HG02840 (cell line): ENCODE measurements around the gene ROGDI.
"Not testable (repeated sequence)": the region's sequence is repeated elsewhere in the genome, so short reads cannot be mapped to it uniquely, and the experiment has no call there.

Source experiments
- ATAC-seq: cut with Tn5 transposase; IDR thresholded peaks from one replicate; pipeline ENCODE4 v1.9.1; 2021; ENCODE audit warnings: mild to moderate bottlenecking, moderate library complexity, moderate number of reproducible peaks; ENCODE audit not compliant: unreplicated experiment, low FRiP score

ROGDI gene

DNA sequence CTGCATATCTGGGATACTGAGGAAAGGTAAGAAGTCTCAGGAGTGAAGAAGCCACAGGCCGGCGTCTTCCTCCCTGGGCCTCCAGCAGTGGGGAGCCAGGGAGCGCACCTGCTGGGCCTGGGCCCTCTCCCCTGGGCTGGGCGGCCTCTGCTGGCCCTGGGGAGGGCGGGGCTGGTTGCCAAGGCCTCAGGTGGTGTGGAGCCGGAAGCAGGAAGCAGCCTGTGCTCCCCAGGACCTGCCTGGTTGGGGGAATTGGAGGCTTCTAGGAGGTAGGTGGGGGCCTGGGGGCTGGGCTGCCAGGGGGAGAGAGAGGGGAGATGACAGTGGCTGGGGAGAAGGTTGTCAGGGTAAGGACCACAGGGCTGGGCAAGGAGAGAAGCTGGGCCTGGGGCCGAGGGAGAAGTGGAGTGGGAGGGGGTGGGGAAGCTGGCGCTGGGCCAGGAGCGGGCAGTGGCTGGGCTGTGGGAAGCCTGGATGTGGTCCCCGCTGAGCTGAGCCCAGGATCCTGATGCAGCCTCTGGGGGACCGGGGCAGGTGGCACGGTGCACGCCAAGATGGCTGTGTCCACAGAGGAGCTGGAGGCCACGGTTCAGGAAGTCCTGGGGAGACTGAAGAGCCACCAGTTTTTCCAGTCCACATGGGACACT is 7.1 kb downstream of the ROGDI start, which contains the start of gene SMIM22:
Gene SMIM22, plus strand, starts transcription at position 189 of the 647 bp plus-strand sequence. Its CDS starts 366 bp downstream, at position 555.
- no peak for ATAC-seq

DNA sequence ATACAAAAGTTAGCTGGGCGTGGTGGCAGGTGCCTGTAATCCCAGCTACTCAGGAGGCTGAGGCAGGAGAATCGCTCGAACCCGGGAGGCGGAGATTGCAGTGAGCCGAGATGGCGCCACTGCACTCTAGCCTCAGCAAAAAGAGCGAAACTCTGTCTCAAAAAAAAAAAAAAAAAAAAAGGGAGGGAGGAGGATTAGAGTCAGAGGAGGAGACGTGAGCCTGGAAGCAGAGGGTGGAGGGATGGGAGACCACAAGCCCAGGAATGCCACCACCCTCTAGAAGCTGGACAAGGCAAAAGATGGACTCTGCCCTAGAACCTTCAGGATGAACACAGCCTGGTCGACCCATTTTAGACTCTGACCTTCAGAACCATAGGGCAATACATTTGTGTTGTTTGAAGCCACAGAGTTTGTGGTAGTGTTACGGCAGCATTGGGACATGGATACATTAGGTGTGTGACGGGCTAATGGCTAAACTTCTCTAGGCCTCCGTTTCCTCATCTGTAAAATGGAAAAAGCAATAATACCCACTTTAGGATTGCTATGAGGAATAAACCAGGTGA is 9.4 kb downstream of the ROGDI start:
- ATAC-seq: no peak

DNA sequence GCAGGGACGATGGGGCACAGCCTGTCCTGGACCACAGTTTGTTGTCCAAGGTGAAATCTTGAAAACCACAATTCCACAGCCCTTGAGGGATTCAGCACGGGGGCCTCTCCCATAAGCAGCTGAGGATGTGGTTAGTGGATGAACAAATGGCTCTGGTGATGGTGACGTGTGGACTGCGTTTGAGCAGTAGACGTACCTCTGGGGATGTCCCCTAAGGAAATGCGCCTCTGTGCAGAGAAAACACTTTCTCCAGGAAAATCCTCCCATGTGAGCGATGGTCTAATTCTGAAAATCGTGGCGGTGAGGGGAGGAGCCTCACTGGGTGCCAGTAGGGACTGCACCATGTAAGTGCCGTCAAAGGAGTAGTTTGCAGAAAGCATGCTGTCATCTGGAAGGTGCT is 11.6 kb downstream of the ROGDI start:
- ATAC-seq: no peak

DNA sequence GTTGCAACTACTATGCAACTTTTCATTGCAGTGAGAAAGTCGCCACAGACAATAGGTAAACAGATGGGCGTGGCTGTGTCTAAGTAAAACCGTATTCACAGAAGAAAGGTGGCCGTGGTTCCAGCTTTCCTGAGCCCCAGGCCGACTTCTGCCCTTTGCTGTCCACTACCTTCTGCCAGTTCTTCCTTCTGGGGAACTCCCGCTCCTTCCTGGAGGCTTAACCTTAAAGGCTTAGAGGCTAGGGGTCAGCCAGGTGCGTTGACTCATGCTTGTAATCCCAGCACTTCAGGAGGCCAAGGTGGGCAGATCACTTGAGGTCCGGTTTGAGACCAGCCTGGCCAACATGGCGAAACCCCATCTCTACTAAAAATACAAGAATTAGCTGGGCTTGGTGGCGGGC is 12.2 kb downstream of the ROGDI start:
- no peak for ATAC-seq

DNA sequence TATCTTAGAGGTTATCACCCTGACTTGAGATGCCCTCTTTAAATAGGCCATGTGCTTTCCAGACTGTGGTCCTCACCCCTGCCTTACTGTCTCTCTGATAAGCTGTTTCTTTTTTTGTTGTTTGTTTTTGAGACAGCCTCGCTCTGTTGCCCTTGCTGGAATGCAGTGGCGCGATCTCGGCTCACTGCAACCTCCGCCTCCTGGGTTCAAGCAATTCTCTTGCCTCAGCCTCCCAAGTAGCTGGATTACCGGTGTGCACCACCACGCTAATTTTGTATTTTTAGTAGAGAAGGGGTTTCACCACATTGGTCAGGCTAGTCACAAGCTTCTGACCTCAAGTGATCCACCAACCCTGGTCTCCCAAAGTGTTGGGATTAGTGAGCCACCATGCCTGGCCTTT is 13.5 kb downstream of the ROGDI start:
- no peak for ATAC-seq

DNA sequence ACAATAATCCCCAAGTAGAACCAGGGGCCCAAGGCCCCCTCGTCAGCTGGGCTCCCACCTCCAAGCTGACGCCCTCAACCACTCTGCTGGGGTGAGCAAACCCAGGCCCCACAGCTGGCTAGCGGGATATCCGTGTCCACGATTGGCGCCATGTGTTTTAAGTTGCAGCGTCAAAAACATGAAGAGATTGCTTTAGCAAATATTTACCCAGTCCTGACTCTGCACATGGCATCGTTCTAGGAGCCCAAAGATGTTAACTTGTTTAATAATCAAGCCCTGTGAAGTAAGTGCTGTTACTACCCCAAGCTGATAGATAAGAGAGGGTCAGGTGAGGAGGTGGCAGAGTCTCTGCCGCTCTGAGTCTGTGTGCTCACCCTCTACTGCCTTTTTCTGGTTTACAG is 13.9 kb downstream of the ROGDI start:
- no peak for ATAC-seq

DNA sequence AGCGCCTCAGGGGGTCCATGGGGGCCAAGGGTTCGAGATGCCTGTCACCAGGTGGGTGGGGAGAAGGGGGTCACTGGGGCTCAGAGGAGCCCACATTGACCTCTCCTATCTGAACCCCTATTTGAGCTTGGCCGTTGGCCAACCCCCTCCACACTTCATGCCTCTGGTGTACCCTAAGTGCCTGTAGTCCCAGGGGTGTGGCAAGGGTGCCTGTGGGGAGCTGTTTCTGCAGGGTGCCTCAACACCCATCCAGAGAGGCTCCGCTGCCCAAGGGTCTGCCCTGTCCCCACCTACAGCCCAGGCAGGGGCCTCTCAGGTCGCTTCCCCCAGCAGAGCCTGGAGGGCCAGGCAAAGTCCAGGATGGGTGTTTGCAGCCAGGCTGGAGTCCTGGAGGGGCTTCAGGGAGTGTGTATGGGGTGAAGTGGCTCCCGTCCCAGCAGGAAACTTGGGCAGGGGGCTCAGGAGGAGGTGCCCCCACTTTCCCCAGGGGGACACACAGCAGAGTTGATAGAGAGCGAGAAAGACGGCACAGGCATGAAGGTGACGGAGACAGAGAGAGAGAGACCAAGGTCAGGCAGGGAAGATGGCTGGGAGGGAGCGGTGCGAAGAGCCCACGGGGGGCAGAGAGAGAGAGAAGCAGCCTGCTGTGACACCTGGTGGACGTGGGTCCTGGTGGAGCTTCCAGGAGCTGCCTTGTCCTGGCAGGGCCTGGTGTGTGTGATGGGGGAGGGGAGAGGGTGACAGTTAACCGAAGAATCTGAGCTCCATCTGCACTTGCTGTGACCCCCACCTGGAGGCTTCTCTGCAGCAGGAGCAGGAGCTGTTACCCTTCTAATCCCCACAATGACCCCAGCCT is 14.6 kb downstream of the ROGDI start, which contains the start of gene SEPTIN12:
Gene SEPTIN12, minus strand, starts transcription at position 719 of the 856 bp plus-strand sequence. Its CDS starts 700 bp downstream, at position 19.
- no peak for ATAC-seq

DNA sequence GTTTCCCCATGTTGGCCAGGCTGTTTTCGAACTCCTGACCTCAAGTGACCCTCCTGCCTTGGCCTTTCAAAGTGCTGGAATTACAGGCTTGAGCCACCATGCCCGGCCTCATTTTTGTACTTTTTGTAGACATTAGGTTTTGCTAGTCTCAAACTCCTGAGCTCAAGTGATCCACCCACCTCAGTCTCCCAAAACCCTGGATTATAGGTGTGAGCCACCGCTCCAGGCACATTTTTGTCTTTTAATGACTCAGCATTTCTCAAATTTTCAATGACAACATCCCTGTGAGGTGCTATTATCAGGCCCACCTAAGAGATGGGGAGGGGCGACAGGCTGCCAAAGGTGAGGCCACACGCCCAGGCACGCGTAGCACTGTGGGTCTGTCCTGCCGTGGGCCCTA is 15.4 kb downstream of the ROGDI start:
- no peak for ATAC-seq

DNA sequence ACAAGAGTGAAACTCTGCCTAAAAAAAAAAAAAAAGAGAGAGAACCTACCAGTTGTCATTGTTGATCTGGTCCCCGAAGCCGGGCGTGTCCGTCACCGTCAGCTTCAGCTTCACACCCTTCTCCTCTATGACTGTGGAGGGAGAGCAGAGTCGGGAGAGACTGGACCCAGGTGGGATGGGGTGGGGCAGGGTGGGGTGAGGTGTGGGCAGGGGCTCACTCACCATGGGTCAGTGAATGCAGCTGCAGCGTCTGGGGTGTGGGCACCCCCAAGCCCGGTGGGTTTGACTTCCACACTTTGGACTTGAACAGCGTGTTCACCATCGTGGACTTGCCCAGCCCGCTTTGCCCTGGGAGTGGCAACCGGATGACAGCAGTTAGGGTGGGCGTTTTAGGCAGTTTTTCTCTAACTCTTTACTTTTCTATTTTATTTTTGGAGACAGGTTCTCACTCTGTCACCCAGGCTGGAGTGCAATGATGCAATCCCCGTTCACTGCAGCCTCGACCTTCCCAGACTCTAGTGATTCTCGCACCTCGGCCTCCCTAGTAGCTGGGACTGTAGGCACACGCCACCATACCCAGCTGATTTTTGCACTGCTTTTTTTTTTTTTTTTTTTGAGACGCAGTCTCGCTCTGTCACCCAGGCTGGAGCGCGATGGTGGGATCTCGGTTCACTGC is 16.5 kb downstream of the ROGDI start:
- ATAC-seq: no peak

DNA sequence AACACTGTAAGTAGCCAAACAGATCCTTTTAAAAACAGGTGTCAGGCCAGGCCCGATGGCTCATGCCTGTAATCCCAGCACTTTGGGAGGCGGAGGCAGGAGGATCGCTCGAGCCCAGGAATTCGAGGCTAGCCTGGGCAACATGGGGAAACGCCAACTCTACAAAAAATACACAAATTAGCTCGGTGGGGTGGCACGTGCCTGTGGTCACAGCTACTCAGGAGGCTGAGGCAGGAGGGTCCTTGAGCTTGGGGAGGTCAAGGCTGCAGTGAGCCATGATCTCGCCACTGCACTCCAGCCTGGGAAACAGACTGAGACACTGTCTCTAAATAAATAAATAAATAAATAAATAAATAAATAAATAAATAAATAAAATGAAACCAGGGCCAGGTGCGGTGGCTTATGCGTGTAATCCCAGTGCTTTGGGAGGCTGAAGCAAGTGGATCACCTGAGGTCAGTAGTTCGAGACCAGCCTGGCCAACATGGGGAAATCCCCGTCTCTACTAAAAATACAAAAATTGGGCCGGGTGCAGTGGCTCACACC is 17.9 kb downstream of the ROGDI start:
- ATAC-seq: not testable (repeated sequence)

DNA sequence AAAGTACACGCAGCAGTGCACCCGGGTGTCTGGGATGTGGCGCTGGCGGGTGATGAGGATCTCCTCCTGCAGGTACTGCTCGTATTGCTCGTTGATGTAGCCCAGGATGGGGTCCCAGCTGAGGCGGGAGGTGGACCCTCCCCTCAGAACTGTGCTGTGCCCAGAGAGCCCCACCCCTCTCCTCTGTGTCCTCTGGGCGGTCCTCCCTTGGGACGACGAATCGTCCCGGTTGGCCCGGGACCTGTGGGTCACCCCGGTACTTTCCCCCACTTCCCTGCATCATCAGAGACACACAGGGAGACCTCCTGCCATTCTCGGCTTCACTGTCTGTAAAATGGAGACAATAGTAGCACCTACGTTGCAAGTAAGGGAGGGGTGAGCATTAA is 18.5 kb downstream of the ROGDI start:
- no peak for ATAC-seq

DNA sequence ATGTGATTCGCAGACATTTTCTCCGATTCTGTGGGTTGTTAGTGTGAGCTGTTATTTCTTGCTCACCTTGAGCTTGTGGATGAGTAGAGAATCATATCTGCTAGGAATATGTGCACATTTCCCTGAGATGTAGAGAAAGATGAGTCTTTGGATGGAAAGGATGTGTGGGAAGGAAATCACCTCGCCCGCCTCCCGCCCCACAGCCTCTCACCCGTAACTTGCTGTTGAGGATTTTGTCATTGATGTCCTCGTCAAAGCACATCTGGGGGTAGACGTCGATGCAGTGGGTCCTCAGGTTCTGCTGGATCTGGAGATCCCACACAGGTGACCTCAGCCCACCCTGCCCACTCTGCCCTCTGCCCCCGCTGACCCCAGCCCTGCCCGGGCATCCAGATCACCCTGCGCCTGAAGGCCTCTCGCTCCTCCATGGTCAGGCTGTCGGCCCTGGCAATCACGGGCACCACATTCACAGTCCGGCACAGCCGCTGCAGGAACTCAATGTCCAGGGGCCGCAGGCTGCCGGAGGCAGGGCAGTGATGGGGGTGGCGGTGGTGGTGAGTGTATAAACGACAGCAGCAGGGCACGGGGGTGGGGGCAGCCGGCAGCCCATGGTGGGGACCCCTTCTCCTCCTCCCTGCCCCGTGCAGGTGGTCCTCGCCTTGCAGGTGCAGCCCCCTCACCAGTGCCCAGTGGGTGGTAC is 19.0 kb downstream of the ROGDI start:
- no peak for ATAC-seq

DNA sequence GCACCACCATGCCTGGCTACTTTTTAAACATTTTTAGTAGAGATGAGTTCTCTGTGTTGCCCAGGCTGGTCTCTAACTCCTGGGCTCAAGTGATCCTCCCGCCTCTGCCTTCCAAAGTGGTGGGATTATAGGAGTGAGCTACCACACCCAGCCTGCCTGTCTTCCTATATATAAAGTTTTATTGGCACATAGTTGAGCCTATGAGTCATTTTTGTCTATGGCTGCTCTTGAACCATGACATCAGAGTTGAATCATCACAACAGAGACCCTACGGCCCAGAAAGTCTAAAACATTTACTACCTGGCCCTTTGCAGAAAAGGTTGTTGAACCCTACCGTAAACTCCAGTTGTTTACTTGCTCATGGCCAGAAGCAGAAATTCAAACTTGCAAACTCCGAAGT is 22.2 kb downstream of the ROGDI start:
- no peak for ATAC-seq

DNA sequence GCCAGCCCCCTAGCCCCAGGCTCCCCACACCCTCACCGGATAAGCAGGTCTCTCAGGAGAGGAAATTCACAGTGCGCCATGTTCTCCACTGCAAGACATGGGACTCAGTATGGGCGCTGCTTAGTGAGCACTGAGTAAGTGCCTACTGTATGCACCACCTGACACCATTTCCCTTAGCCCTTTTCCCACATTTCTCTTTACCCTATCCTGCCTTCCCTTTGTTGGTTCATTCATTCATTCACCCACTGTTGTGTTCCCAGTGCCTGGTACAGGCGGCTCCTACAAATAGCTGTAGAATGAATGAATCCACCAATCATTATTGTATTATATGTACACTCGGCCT is 24.4 kb downstream of the ROGDI start:
- no peak for ATAC-seq

DNA sequence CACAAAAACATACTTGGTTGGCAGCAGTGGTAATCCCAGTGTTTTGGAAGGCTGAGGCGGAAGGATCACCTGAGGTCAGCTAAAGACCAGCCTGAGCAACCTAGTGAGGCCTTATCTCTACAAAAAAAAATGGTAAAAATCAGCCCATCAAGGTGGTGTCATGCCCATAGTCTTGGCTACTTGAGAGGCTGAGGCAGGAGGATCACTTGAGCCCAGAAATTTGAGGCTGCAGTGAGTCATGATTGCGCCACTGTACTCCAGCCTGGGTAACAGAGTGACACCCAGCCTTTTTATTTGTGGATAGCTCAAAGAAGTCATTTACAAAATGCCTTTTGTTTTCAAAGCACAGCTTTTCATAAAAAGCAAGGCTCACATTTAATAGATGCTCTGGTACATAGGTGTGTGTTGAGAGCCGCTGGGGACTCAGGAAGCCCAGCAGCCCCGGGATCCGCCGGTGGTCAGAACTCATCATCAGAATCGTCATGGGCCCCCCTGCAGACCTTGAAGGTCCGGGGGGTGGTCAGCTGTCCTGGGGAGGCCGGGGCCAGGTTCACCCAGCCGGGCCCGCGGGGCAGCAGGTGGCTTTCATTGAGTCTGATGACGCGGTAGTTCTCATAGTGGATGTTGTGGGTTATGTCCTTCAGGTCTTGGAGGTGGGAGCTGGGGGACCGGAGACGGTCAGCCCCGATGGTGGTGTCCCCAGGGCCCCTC is 24.9 kb downstream of the ROGDI start:
- ATAC-seq: no peak

DNA sequence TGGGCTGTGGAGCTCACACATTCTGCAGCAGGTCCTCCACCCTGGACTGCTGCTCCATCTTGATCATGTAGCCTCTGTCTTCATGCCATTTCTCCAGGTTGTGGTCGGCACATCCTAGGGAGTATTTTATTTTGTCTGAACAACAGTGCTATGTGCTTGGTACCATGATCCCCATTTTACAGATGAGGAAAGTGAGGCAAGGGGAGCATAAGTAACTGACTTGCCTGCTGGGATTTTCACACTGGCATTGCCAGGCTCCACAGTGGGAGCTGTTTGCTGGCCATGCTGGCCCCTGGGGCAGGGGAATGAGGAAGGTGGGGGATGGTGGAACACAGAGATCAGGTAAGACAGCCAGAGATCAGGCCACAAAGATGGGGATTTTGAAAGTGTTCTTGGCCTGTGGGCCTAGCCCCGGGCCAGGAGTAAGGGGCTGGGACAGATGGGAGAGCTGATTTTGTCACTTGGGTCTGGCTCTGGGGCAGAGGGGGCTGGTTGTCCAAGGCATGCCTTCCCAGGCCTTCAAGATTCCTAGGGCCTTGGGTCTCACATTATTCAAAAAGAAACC is 26.2 kb downstream of the ROGDI start:
- ATAC-seq: no peak

DNA sequence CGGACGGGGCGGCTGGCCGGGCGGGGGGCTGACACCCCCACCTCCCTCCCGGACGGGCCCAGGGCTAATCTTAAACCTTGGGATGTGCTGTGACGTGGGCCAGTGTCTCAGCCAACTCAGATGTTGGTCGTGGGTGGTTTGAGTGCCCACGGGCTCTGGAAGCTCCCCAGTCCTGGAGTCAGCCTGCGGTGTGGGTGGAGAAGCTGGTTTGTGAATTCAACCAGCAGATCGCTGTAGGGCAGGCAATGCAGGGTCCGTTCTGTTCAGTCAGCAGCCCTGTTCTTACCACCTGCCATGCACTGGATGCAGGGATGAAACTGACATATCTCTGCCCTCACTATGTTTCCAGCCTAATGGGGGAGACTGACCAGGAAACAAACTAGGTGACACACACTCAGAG is 27.4 kb downstream of the ROGDI start:
- ATAC-seq: no peak

DNA sequence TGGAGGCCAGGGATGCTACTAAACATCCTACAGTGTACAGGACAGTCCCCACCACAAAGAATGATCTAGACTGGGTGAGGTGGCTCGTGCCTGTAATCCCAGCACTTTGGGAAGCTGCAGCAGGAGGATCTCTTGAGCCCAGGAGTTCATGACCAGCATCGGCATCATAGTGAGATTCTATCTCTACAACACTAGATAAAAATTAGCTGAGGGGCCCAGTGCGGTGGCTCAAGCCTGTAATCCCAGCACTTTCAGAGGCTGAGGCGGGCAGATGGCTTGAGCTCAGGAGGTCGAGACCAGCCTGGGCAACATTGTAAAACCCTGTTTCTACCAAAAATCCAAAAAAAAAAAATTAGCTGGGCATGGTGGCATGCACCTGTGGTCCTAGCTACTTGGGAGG is 30.1 kb downstream of the ROGDI start:
- ATAC-seq: no peak

DNA sequence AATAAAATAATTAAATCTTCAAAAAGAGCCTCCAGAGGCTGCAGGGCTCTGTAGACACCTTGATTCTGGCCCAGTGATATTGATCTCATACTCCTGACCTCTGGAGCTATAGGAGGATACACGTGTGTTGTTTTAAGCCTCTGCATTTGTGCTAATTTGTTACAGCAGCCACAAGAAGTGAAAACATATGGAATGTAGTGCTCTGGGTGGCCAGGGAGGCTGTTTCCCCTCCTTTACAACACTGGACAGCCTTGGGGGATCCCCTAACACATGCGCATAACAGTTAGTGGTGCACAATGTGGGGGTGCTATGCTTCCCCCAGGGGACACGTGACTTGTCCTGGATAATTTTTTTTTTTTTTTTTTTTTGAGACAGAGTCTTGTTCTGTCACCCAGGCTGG is 30.8 kb downstream of the ROGDI start:
- ATAC-seq: no peak
